Lower leg skin (tissue), 4 donors: ENCODE data around the gene OLFML3. TPM values are rescaled to one million over a fixed set of nuclear protein-coding genes. Genes with fewer than 3 reads are reported as not detected.

Experiments used
- DNase-seq, 2 donors: peaks; one replicate each; pipeline ENCODE4 v3.0.0-alpha.2; 2019; ENCODE audit warnings: low spot score in 2 of 2
- H3K4me3 ChIP-seq: fragments of 200-600 bp; sonication (generic); 2 replicates; pipeline ENCODE4 v1.5.1; 2017; ENCODE audit warnings: mild to moderate bottlenecking, low read depth; ENCODE audit not compliant: poor library complexity, severe bottlenecking
- POLR2A ChIP-seq, 2 donors: fragments of 450-650 bp; IDR thresholded peaks; one replicate each; pipeline ENCODE4 v1.6.1; 2016 to 2017; ENCODE audit warnings: antibody characterized with exemption in 2 of 2, mild to moderate bottlenecking in 1 of 2, moderate library complexity in 1 of 2
- WGBS, 2 donors: methylation state at CpG; one replicate each; pipeline ENCODE4 v1.1.5; 2018; 5-methylcytosine and 5-hydroxymethylcytosine counted together
- intact Hi-C: fragments of 100-400 bp; cut with DNase I; formaldehyde crosslinking; loops from one replicate; pipeline ENCODE4 v1.15.0; 2023; ENCODE audit warnings: low total_unique reads
- total RNA-seq, 4 donors: library from RNA; depleted of rRNA; stranded (reverse); fragments of >200 nt; gene quantifications; one replicate each; pipeline ENCODE4 v1.1.0, GENCODE V29; 2016
- TF ChIP-seq, protein P1 (sequence below), 3 donors: fragments of 450-650 bp; IDR thresholded peaks; one replicate each; pipeline ENCODE4 v1.5.1; 2016; ENCODE audit warnings: antibody characterized with exemption in 3 of 3, mild to moderate bottlenecking in 3 of 3, moderate library complexity in 2 of 3

The OLFML3 gene
- total RNA-seq, 4 donors from 2014 or later, result 3.7 to 57.9 (median 15.9) TPM

DNA sequence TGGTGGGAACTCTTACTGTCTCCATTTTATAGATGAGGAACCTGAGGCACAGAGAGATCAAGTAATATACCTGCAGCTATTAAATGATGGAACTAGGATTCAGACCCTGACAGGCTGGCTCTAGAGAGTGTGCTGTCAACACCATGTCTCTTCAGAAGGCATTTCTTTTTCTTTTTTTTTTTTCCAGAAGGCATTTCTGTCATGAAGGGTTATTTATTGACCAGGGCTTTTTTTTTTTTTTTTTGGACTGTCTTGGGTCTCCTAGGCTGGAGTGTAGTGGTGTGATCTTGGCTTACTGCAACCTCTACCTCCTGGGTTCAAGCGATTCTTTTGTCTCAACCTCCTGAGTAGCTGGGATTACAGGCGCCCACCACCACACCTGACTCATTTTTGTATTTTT, 27.6 kb upstream of the OLFML3 start:
- intact Hi-C loops, result no loop called here
- TF ChIP-seq, protein P1, sequence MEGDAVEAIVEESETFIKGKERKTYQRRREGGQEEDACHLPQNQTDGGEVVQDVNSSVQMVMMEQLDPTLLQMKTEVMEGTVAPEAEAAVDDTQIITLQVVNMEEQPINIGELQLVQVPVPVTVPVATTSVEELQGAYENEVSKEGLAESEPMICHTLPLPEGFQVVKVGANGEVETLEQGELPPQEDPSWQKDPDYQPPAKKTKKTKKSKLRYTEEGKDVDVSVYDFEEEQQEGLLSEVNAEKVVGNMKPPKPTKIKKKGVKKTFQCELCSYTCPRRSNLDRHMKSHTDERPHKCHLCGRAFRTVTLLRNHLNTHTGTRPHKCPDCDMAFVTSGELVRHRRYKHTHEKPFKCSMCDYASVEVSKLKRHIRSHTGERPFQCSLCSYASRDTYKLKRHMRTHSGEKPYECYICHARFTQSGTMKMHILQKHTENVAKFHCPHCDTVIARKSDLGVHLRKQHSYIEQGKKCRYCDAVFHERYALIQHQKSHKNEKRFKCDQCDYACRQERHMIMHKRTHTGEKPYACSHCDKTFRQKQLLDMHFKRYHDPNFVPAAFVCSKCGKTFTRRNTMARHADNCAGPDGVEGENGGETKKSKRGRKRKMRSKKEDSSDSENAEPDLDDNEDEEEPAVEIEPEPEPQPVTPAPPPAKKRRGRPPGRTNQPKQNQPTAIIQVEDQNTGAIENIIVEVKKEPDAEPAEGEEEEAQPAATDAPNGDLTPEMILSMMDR (IDR thresholded peaks at IDR 0.05), result no peak
- no peak for TF ChIP-seq POLR2A (IDR thresholded peaks at IDR 0.05)
- 96 to 97% methylated on average over 2 of the region's 2 CpGs for WGBS, 2 donors
- DNase-seq, result no peak
- no peak overlapping the region for H3K4me3 ChIP-seq

- intact Hi-C loops, result no loop called here
- H3K4me3 ChIP-seq, result no peak overlapping the region
- no peak for TF ChIP-seq POLR2A (IDR thresholded peaks at IDR 0.05)
- TF ChIP-seq, protein P1 (IDR thresholded peaks at IDR 0.05), result no peak
- DNase-seq, result no peak
- 83 to 96% methylated on average over 1 of the region's 1 CpG for WGBS, 2 donors
Observed at GRCh38 chr1:113957984-113958383, 21.3 kb upstream of the OLFML3 start.

GRCh38 chr1:113958691-113959090, 20.6 kb upstream of the OLFML3 start:
- H3K4me3 ChIP-seq, result no peak overlapping the region
- intact Hi-C loops, result no loop called here
- DNase-seq, result no peak
- WGBS, 2 donors, result 71 to 80% methylated on average over 1 of the region's 1 CpG
- no peak for TF ChIP-seq POLR2A (IDR thresholded peaks at IDR 0.05)
- TF ChIP-seq, protein P1 (IDR thresholded peaks at IDR 0.05), result no peak

DNA sequence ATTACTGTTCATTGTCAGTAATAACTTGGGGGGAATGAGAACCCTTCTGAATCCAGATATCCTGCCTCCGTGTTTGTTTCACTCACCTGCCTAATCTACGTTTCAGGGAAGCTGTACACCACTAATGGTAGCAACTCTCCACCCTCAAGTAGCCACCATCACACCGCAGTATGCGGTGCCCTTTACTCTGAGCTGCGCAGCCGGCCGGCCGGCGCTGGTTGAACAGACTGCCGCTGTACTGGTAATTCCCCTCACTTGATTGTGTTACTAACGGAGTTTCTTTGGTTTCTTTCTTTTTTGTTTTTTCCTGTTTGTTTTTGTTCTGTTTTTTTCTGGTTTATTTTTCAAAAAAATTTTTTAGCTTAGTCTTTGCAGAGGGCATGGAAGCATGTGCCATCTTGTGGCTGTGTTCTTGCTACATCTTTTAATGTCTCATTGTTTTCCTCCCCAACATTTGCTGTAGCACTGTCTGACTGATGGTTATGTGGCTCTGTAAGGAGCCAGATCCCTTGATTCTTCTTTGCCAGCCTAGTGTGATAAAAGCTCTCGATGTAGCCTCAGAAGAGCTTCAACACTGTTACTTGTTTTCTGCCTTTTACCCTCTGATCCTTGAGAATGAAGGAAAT, 15.9 kb upstream of the OLFML3 start:
- intact Hi-C loops, result no loop called here
- WGBS, 2 donors, result 93 to 95% methylated on average over 12 of the region's 12 CpGs
- no peak for DNase-seq

GRCh38 chr1:113965703-113966412, 13.4 kb upstream of the OLFML3 start:
- intact Hi-C loops, result no loop called here
- no peak for DNase-seq

More for the DNA sequence above, 15.9 kb upstream of the OLFML3 start:
- H3K4me3 ChIP-seq, result no peak overlapping the region
- TF ChIP-seq, protein P1 (IDR thresholded peaks at IDR 0.05), result no peak
- TF ChIP-seq POLR2A (IDR thresholded peaks at IDR 0.05), result no peak

More at GRCh38 chr1:113965703-113966412, 13.4 kb upstream of the OLFML3 start:
- TF ChIP-seq, protein P1 (IDR thresholded peaks at IDR 0.05), result no peak
- no peak for TF ChIP-seq POLR2A (IDR thresholded peaks at IDR 0.05)
- H3K4me3 ChIP-seq, result no peak overlapping the region
- 85 to 89% methylated on average over 4 of the region's 4 CpGs for WGBS, 2 donors
